Mesendoderm (in vitro differentiated cells): ENCODE results near the gene ZNHIT1.

ENCODE experiments used
- DNase-seq: peaks from one replicate; pipeline ENCODE4 v3.0.0; 2013
- H2AK5ac ChIP-seq: 2 replicates; pipeline ENCODE4 v1.6.1; 2013; ENCODE audit warnings: low read length, inconsistent platforms
- H2BK120ac ChIP-seq: 2 replicates; pipeline ENCODE4 v1.6.1; 2013; ENCODE audit warnings: low read depth, mild to moderate bottlenecking, low read length, moderate library complexity, mixed read lengths
- H2BK15ac ChIP-seq: replicated peaks from 2 replicates; pipeline ENCODE4 v1.6.1; 2013; ENCODE audit warnings: low read depth, mild to moderate bottlenecking, moderate library complexity
- H2BK5ac ChIP-seq: 2 replicates; pipeline ENCODE4 v1.6.1; 2013; ENCODE audit warnings: low read length, inconsistent platforms
- H3K18ac ChIP-seq: 2 replicates; pipeline ENCODE4 v1.6.1; 2013; ENCODE audit warnings: mild to moderate bottlenecking, low read length, mixed read lengths
- H3K23ac ChIP-seq: one replicate; pipeline ENCODE4 v1.6.1; 2013; ENCODE audit warnings: low read length
- H3K27ac ChIP-seq: 2 replicates; pipeline ENCODE4 v1.5.1; 2013; ENCODE audit warnings: low read depth, mild to moderate bottlenecking, inconsistent platforms, low read length, moderate library complexity
- H3K27me3 ChIP-seq: 2 replicates; pipeline ENCODE4 v1.6.1; 2013; ENCODE audit warnings: low read length, control low read depth, mild to moderate bottlenecking, inconsistent platforms; ENCODE audit not compliant: insufficient read depth, poor library complexity
- H3K36me3 ChIP-seq: 2 replicates; pipeline ENCODE4 v1.6.1; 2013; ENCODE audit warnings: low read length, inconsistent platforms; ENCODE audit not compliant: control insufficient read depth, insufficient read depth
- H3K4ac ChIP-seq: one replicate; pipeline ENCODE4 v1.6.1; 2013; ENCODE audit warnings: low read depth, mild to moderate bottlenecking, low read length, moderate library complexity
- H3K4me1 ChIP-seq: 2 replicates; pipeline ENCODE4 v1.6.1; 2013; ENCODE audit warnings: low read depth, low read length, inconsistent platforms; ENCODE audit not compliant: control insufficient read depth
- H3K4me2 ChIP-seq: 2 replicates; pipeline ENCODE4 v1.6.1; 2013; ENCODE audit warnings: low read length
- H3K4me3 ChIP-seq: 2 replicates; pipeline ENCODE4 v1.5.1; 2013; ENCODE audit warnings: mild to moderate bottlenecking, low read length
- H3K56ac ChIP-seq: one replicate; pipeline ENCODE4 v1.6.1; 2013; ENCODE audit warnings: low read length
- H3K79me1 ChIP-seq: 2 replicates; pipeline ENCODE4 v1.6.1; 2013; ENCODE audit warnings: low read length, inconsistent platforms
- H3K79me2 ChIP-seq: 2 replicates; pipeline ENCODE4 v1.6.1; 2013; ENCODE audit warnings: mild to moderate bottlenecking, low read length; ENCODE audit not compliant: control insufficient read depth, insufficient read depth
- H3K9ac ChIP-seq: 2 replicates; pipeline ENCODE4 v1.6.1; 2013; ENCODE audit warnings: low read length, inconsistent platforms
- H4K5ac ChIP-seq: one replicate; pipeline ENCODE4 v1.6.1; 2013; ENCODE audit warnings: low read length
- H4K8ac ChIP-seq: one replicate; pipeline ENCODE4 v1.6.1; 2013; ENCODE audit warnings: low read depth, mild to moderate bottlenecking, control low read depth, low read length, moderate library complexity
- WGBS: extraction: QIAGEN DNeasy Blood & Tissue Kit; methylation state at CpG from one replicate; pipeline ENCODE4 v1.1.7; 2013; ENCODE audit warnings: low lambda C conversion rate, missing lambda C conversion rate; ENCODE audit not compliant: insufficient coverage; ENCODE audit errors: extremely low coverage; 5-methylcytosine and 5-hydroxymethylcytosine counted together

ZNHIT1 gene

DNA sequence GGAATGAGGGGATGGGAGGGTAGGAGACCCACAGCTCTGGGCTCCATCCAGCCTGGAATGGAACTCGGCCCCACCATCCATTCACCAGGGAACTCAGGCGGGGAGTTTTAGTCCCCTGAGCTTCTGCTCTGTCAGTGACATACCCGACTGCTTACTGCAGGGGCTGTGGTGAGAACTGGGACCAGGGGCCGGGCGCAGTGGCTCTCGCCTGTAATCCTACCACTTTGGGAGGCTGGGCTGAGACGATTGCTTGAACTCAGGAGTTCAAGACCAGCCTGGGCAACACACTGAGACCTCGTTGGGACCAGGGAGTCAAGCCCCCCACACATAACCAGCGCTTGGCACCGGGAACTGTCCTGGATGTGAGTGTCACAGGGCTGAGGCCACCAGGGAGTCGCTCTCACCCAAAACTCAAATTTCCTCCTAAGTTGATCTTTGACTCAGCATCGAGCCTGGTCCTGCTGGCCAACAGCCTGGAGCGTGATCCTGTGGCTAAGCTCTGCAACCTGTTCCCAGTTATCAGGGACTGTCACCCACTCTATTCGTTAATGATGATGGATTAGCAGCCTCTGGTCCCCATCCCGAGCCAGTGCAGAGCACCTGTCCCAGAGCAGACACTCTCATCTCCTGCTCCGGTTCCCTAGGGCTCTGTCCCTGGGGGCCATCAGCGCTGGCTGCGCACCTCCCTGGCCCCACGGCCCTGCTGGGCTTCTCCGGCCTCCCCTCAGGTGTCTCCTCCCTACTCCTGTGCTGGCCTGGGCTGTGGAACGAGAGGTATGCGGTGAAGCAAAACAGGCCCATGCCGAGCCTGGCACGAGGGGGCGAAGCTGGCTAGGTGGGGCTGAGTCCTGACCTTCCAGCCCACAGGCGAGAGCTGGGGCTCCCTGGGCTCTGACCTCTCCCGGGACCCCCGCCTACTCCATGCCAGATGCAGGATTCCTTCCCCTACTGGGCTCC is 20.5 kb downstream of the ZNHIT1 start:
- Histone ChIP-seq H3K4me2 (no peak overlapping the region), H2AK5ac (no peak overlapping the region), H3K4me1 (no peaks in the 10 kb centered on the region), H3K4me3 (no peak overlapping the region), H2BK15ac (no peak overlapping the region), H3K56ac (no peak overlapping the region), H2BK5ac (no peak overlapping the region), H3K27me3 (no peaks in the 10 kb centered on the region), H3K18ac (no peak overlapping the region), H3K23ac (no peak overlapping the region), H3K4ac (no peak overlapping the region), H3K79me2 (no peaks in the 10 kb centered on the region), H3K9ac (no peak overlapping the region), H4K5ac (no peak overlapping the region), H2BK120ac (no peak overlapping the region), H3K27ac (no peak overlapping the region), H4K8ac (no peak overlapping the region), H3K36me3 (no peaks in the 10 kb centered on the region), H3K79me1 (peaks cover 2% of the 10 kb centered on the region)
- DNase-seq: no peak
- no CpG with 5 or more reads among the region's 28 CpGs for WGBS

DNA sequence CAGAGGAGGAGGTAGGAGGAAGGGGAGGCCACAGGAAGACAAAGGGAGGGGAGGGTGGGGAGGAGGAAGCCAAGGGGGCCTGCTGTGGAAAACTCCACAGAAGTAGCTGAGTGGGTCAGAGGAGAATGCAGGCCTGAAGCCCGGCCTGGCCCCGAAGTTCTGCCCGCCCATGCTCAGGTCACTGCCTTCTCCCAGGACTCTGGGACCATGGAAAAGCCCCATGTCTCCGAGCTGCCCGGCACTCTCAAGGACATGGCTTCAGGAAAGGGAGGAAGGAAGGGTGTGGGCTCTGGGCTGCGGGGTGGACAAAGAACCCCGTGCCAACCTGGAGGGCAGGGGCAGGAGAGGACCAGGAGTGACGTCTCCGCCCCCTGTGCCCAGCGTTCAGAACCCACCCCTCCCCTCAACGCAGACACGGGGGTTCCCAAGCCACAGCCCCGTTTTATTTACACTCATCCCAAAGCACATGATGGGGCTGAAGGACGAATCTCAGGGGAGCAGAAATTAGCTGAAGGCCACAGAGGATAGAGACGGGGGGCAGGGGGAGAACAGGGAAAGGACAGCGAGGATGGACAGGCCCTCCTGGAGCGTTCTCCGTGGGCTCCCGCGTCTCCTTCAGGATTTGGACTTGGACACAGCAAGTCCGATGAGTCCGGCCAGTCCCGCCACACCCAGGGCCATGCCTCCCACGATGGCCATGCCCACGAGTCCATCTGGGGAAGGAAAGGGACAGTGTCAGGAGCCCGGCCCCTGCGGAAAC is 21.4 kb downstream of the ZNHIT1 start:
- DNase-seq: no peak
- no CpG with 5 or more reads among the region's 27 CpGs for WGBS
- Histone ChIP-seq H3K27me3 (no peaks in the 10 kb centered on the region), H4K8ac (no peak overlapping the region), H3K56ac (no peak overlapping the region), H3K4me2 (no peak overlapping the region), H3K9ac (no peak overlapping the region), H2AK5ac (no peak overlapping the region), H3K4ac (no peak overlapping the region), H3K79me2 (peaks cover 2% of the 10 kb centered on the region), H3K27ac (no peak overlapping the region), H3K23ac (no peak overlapping the region), H3K4me1 (no peaks in the 10 kb centered on the region), H2BK120ac (no peak overlapping the region), H3K79me1 (peaks cover 4% of the 10 kb centered on the region), H3K4me3 (no peak overlapping the region), H2BK5ac (no peak overlapping the region), H4K5ac (no peak overlapping the region), H3K18ac (no peak overlapping the region), H2BK15ac (no peak overlapping the region), H3K36me3 (no peaks in the 10 kb centered on the region)

DNA sequence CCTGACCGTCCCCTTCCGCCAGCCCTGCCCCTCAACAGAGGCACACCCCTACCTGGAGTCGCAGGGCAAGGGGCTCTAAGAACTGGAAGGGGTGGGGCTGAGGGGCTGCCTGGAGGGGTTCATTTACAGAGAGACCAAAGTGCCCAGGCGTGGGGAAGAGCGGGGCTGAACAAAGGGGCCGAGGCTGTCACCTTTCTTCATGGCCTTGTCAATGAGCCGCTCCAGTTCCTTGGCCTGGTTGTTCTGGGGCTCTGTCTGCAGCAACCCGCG is 21.9 kb downstream of the ZNHIT1 start:
- H3K4me1 ChIP-seq: no peaks in the 10 kb centered on the region

DNA sequence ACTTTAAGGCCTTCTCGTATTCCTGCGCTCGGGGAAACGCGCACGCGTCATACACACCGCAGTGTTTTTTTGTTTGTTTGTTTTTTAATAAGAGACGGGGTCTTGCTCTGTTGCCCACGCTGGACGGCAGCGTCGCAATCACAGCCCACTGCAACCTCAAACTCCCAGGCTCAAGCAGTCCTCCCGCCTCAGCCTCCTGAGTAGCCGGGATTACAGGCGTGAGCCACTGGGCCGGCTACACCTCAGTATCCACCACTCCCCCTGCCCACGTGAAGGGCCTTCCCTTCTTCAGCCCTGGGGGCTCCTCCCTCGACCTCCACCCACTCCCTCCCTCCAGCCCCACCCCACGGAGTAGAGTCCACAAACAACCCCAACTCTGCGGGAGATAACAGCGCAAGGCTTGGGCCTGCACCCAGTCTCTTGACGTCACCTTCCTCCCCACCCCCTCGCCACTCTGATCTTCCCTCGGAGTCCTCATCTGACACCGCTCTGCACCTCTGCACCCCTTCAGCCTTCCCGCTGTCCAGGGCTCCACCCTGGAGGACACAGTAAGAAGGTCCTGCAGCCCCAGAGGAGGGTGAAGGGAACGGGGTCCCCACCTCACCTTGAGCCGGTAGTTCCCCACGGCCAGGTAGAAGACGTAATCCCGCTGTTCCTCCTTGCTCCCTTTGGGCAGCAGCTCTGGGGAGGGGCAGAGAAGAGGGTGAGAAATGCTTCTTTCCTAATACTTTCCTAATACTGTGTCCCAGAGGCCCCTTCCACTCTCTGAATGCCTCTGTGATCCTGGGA is 22.5 kb downstream of the ZNHIT1 start:
- Histone ChIP-seq H3K4me1 (no peaks in the 10 kb centered on the region), H3K56ac (no peak overlapping the region), H3K23ac (no peak overlapping the region)

More for the DNA sequence above, 21.9 kb downstream of the ZNHIT1 start:
- Histone ChIP-seq H3K4me3 (no peak overlapping the region), H3K56ac (no peak overlapping the region), H3K79me2 (peaks cover 2% of the 10 kb centered on the region), H2BK15ac (no peak overlapping the region), H2BK5ac (no peak overlapping the region), H3K23ac (no peak overlapping the region), H3K27ac (no peak overlapping the region), H2BK120ac (no peak overlapping the region), H3K4ac (no peak overlapping the region), H2AK5ac (no peak overlapping the region), H3K9ac (no peak overlapping the region), H4K5ac (no peak overlapping the region), H4K8ac (no peak overlapping the region), H3K4me2 (no peak overlapping the region), H3K18ac (no peak overlapping the region), H3K36me3 (no peaks in the 10 kb centered on the region), H3K79me1 (peaks cover 4% of the 10 kb centered on the region), H3K27me3 (no peaks in the 10 kb centered on the region)
- WGBS: no CpG with 5 or more reads among the region's 9 CpGs
- no peak for DNase-seq

DNA sequence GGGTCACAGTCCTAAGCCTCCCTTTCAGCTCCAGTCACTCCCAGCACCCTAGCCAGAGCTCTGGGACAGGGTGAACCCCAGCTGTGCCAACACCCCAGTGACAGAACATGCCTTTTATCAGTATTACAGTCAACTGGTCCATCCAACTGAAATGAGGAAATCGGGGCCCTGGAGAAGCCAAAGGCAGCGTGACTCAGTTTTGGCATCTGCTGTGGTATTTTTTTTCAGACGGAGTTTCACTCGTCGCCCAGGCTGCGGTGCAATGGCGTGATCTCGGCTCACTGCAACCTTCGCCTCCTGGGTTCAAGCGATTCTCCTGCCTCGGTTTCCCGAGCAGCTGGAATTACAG is 23.0 kb downstream of the ZNHIT1 start:
- Histone ChIP-seq H4K8ac (no peak overlapping the region), H3K23ac (no peak overlapping the region), H2BK120ac (no peak overlapping the region), H2BK5ac (no peak overlapping the region), H2AK5ac (no peak overlapping the region), H3K79me1 (peaks cover 4% of the 10 kb centered on the region), H3K79me2 (peaks cover 2% of the 10 kb centered on the region), H3K4me1 (no peaks in the 10 kb centered on the region), H3K27me3 (no peaks in the 10 kb centered on the region), H3K4me3 (no peak overlapping the region), H3K27ac (no peak overlapping the region), H3K9ac (no peak overlapping the region), H2BK15ac (no peak overlapping the region), H3K36me3 (no peaks in the 10 kb centered on the region), H4K5ac (no peak overlapping the region), H3K18ac (no peak overlapping the region), H3K56ac (no peak overlapping the region), H3K4me2 (no peak overlapping the region), H3K4ac (no peak overlapping the region)
- DNase-seq: no peak
- WGBS: no CpG with 5 or more reads among the region's 12 CpGs

More for the DNA sequence above, 22.5 kb downstream of the ZNHIT1 start:
- H2BK15ac ChIP-seq: no peak overlapping the region
- H3K9ac ChIP-seq: no peak overlapping the region
- no peak overlapping the region for H3K18ac ChIP-seq
- H2AK5ac ChIP-seq: no peak overlapping the region
- no peak overlapping the region for H2BK5ac ChIP-seq
- peaks cover 2% of the 10 kb centered on the region for H3K79me2 ChIP-seq
- no peaks in the 10 kb centered on the region for H3K36me3 ChIP-seq
- no peak overlapping the region for H4K5ac ChIP-seq
- H2BK120ac ChIP-seq: no peak overlapping the region
- H3K27ac ChIP-seq: no peak overlapping the region
- WGBS: no CpG with 5 or more reads among the region's 32 CpGs
- H3K4me2 ChIP-seq: no peak overlapping the region
- H3K4me3 ChIP-seq: no peak overlapping the region
- no peak for DNase-seq
- no peak overlapping the region for H4K8ac ChIP-seq
- no peaks in the 10 kb centered on the region for H3K27me3 ChIP-seq
- peaks cover 4% of the 10 kb centered on the region for H3K79me1 ChIP-seq
- no peak overlapping the region for H3K4ac ChIP-seq
